Left lung (tissue), 10 donors: ENCODE results near the gene COMMD6. TPM values are rescaled to one million over a fixed set of nuclear protein-coding genes. Genes with fewer than 3 reads are reported as not detected.

ENCODE experiments used
- ATAC-seq: fragments of 200-7000 bp; cut with Tn5 transposase; one replicate; pipeline ENCODE4 v1.9.1; 2020; ENCODE audit warnings: moderate library complexity
- DNase-seq, 4 donors: peaks; one replicate each; pipeline ENCODE4 v3.0.0-alpha.2; 2013 to 2020
- H3K27ac ChIP-seq, 2 donors: fragments of 200-600 bp; sonication (generic) in 1 of 2; one replicate each; pipeline versions ENCODE4 v1.5.0 to v1.8.0; 2020 to 2021
- H3K27me3 ChIP-seq, 2 donors: fragments of 200-600 bp; sonication (generic) in 1 of 2; one replicate each; pipeline versions ENCODE4 v1.5.0 to v1.8.0; 2020 to 2021
- H3K36me3 ChIP-seq, 2 donors: fragments of 200-600 bp; sonication (generic) in 1 of 2; one replicate each; pipeline versions ENCODE4 v1.5.0 to v1.8.0; 2020 to 2021
- H3K4me1 ChIP-seq, 2 donors: fragments of 200-600 bp; one replicate each; pipeline ENCODE4 v1.8.0; 2021
- H3K4me3 ChIP-seq, 2 donors: fragments of 200-600 bp; sonication (generic) in 1 of 2; one replicate each; pipeline versions ENCODE4 v1.5.0 to v1.8.0; 2020 to 2021; ENCODE audit warnings: mild to moderate bottlenecking in 1 of 2
- H3K9me3 ChIP-seq, 2 donors: fragments of 200-600 bp; sonication (generic) in 1 of 2; one replicate each; pipeline versions ENCODE4 v1.5.0 to v1.8.0; 2020 to 2021
- CTCF ChIP-seq, 2 donors: fragments of 200-600 bp; sonication (generic) in 1 of 2; IDR thresholded peaks; one replicate each; pipeline versions ENCODE4 v1.5.0 to v1.8.0; 2021; ENCODE audit warnings: antibody characterized with exemption in 2 of 2
- intact Hi-C, 2 donors: fragments of 100-400 bp; cut with DNase I; formaldehyde crosslinking; loops; one replicate each; pipeline versions ENCODE4 v1.11.2 to v1.14.2; 2022
- polyA plus RNA-seq, 6 donors: library from polyadenylated mRNA; unstranded; fragments of 120-200 nt; gene quantifications; one replicate each; pipeline ENCODE4 v1.2.1, GENCODE V29; 2013; ENCODE audit not compliant: insufficient read length in 6 of 6
- total RNA-seq, 2 donors: library from RNA; stranded (reverse); fragmentation: NEBNext Ultra II Directional; extraction: Animal tissue kit (Norgen Biotek cat#: 25700); gene quantifications; one replicate each; pipeline ENCODE4 v1.2.1, GENCODE V29; 2021
- donor health status: DM: no; HTN: yes; CAD: no.
- donor health status: DM: no; HTN: no; CAD: no.

COMMD6 gene
- total and polyA plus RNA-seq, 8 donors: 118 to 287 (median 266) TPM

- H3K36me3 ChIP-seq: peaks cover 0 to 15% of the 10 kb centered on the region in 2 donors
- peaks cover 0 to 5% of the 10 kb centered on the region in 2 donors for H3K9me3 ChIP-seq
- H3K4me1 ChIP-seq: no peaks in the 10 kb centered on the region
- no peak overlapping the region for H3K4me3 ChIP-seq
- no peaks in the 10 kb centered on the region for H3K27me3 ChIP-seq
- TF ChIP-seq CTCF (IDR thresholded peaks at IDR 0.05): no peak
- DNase-seq (no peak), ATAC-seq (no peak)
- intact Hi-C loops: no loop called here
- no peak overlapping the region for H3K27ac ChIP-seq
Measured at GRCh38 chr13:75581874-75582640, 44.4 kb upstream of the COMMD6 start.

GRCh38 chr13:75579529-75579928, 41.9 kb upstream of the COMMD6 start:
- H3K4me3 ChIP-seq: no peak overlapping the region
- H3K27ac ChIP-seq: no peak overlapping the region
- no peak for TF ChIP-seq CTCF (IDR thresholded peaks at IDR 0.05)
- no peaks in the 10 kb centered on the region for H3K4me1 ChIP-seq
- peaks cover 0 to 3% of the 10 kb centered on the region in 2 donors for H3K9me3 ChIP-seq
- intact Hi-C loops: no loop called here
- no peak for DNase-seq
- peaks cover 0 to 33% of the 10 kb centered on the region in 2 donors for H3K36me3 ChIP-seq
- no peak for ATAC-seq
- H3K27me3 ChIP-seq: no peaks in the 10 kb centered on the region

- Histone ChIP-seq H3K36me3 (peaks cover 0 to 78% of the 10 kb centered on the region in 2 donors), H3K27me3 (no peaks in the 10 kb centered on the region), H3K4me3 (no peak overlapping the region), H3K9me3 (no peaks in the 10 kb centered on the region), H3K4me1 (no peaks in the 10 kb centered on the region), H3K27ac (no peak overlapping the region)
- intact Hi-C loops: no loop called here
- no peak for ATAC-seq
- TF ChIP-seq CTCF (IDR thresholded peaks at IDR 0.05): no peak
- DNase-seq: no peak
Measured at GRCh38 chr13:75569576-75569975, 31.9 kb upstream of the COMMD6 start.

- Histone ChIP-seq H3K27me3 (no peaks in the 10 kb centered on the region), H3K27ac (no peak overlapping the region), H3K36me3 (peaks cover 0 to 81% of the 10 kb centered on the region in 2 donors), H3K4me1 (no peaks in the 10 kb centered on the region), H3K4me3 (no peak overlapping the region), H3K9me3 (no peaks in the 10 kb centered on the region)
- DNase-seq (peak in 2 of 4 donors; percentile 9 to 13), ATAC-seq (no peak)
- peak in 1 of 2 donors; percentile 16 for TF ChIP-seq CTCF (IDR thresholded peaks at IDR 0.05)
- intact Hi-C loops: no loop called here
Measured at GRCh38 chr13:75566658-75567057, 29.0 kb upstream of the COMMD6 start.

GRCh38 chr13:75558145-75558840, 20.7 kb upstream of the COMMD6 start:
- H3K27ac ChIP-seq: no peak overlapping the region
- H3K4me1 ChIP-seq: no peaks in the 10 kb centered on the region
- no peaks in the 10 kb centered on the region for H3K27me3 ChIP-seq
- DNase-seq: no peak
- no peak for TF ChIP-seq CTCF (IDR thresholded peaks at IDR 0.05)
- H3K36me3 ChIP-seq: peaks cover 0 to 26% of the 10 kb centered on the region in 2 donors
- ATAC-seq: no peak
- H3K9me3 ChIP-seq: no peaks in the 10 kb centered on the region
- no peak overlapping the region for H3K4me3 ChIP-seq
- intact Hi-C loops: no loop called here
